ENCODE data around the gene E2F6. TPM values are rescaled to one million over a fixed set of nuclear protein-coding genes. Genes with fewer than 3 reads are reported as not detected.
A peak's percentile ranks its signal among the peaks of the same experiment; 100 is the strongest.

The E2F6 gene
- total RNA-seq, 1 donor from 2014 or later: 12.2 TPM

DNA sequence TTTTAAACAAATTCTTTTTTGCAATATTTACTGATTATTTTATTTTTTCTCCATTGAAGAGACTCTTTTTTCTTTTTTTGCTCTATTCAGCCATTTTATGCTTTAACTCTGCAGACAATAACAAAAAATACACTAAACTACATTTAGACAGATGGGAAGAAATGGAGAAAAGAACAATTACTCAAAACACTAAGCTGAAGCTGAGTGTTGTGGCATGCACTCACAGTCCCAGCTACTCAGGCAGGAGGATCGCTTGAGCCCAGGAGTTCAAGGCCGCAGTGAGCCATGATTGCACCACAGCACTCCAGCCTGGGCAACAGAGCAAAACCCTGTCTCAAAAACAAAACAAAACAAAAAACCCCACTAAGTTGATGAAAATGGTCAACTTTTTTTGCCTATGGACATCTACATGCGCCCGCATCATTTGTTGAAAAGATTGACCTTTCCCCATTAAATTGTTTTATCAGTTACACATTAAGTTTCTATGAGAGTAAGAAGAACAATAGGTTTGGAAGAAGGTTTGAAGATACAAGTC, 43.0 kb downstream of the E2F6 start:
- DNase-seq: no peak
- no peak for ATAC-seq (ENCODE audit: poor library complexity)
- intact Hi-C loops (cut with DNase I): loop anchor here (10.0 kb wide), 1 partner anchor 288 kb away; a partner anchor contains a TSS

DNA sequence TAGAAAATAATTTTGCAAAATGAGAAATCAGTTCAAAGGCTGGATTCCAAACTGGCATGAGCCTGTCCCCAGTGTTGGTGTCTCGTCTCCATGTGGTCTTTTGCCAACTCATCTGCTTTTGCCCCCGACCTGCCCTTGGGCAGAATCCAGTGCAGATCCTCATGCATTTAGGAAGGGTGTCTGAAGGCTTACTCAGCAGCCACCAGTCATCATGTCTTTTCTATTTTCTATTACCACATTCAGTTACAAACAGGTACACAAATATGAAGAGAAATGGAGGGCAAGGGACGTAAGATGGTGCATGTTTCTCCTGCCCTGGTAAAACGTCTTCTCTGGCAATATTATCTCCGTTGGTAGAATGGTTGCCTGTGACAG, 43.5 kb downstream of the E2F6 start:
- DNase-seq (no peak), ATAC-seq (ENCODE audit: poor library complexity) (no peak)
- intact Hi-C loops (cut with DNase I): loop anchor here (10.0 kb wide), 1 partner anchor 288 kb away; a partner anchor contains a TSS

DNA sequence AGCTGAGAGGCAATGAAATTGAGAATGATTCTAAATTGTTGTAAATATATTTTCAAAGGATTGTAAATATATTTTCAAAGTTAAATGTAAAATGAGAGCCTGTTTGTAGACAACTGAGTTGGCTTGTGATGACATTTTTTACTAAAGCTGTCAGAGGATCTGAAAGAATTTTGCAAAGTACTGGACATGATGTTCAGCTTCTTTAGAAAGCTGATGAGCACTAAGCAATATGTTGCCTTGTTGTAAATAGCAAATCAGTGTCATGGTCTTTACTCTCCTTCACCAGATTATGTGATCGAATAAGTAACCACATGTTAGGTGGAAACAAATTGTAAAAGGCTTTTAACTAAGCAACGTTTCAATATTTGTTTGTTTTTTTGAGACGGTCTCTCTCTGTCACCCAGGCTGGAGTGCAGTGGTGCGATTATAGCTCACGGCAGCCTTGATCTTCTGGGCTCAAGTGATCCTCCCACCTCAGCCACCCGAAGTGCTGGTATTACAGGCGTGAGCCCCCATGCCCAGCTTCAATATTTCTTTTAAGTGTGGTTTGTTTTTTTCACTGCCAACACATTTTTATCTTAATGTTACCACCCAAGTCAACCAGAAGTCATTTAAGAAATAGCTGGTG, 44.0 kb downstream of the E2F6 start:
- no peak for ATAC-seq (ENCODE audit: poor library complexity)
- DNase-seq: no peak
- intact Hi-C loops (cut with DNase I): loop anchor here (10.0 kb wide), 1 partner anchor 287 kb away; a partner anchor contains a TSS

DNA sequence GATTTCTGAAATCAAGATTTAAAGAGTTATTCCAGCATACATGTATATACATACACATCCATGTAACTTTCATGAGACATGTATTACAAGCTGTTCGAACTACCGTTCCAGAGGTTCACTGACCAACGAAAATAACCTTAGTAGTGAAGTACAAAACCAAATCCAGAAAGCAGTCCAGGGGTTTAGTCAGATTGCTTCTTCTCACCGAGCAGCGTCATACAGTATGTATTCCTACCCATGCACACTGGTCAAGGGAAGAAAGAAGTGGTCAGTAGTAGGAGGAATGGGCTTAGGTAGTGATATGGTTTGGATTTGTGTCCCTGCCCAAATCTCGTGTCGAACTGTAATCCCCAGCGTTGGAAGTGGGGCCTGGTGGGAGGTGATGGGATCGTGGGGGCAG, 45.3 kb downstream of the E2F6 start:
- DNase-seq (no peak), ATAC-seq (ENCODE audit: poor library complexity) (peak; percentile 35)
- intact Hi-C loops (cut with DNase I): loop anchor here (10.0 kb wide), 1 partner anchor 286 kb away; a partner anchor contains a TSS

DNA sequence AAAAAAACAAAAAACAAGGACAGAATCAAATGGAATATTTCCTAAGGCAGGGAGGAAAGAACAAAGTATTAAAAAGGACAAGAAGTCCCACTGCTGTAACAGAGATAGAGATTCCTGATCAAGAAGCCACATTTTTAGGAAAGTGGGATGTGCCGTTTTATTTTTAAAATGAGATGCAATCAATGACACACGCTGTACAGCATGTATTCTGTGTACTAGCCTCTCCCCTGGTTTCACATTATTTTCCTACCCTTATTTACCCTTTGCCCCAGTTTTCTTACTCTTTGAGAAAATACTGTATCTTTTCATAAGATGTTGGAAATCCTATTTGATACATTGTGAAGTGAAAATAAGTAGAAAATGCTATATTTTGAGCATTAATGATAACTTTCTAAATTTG, 45.8 kb downstream of the E2F6 start:
- ATAC-seq (ENCODE audit: poor library complexity) (peak; percentile 65), DNase-seq (no peak)
- intact Hi-C loops (cut with DNase I): loop anchor here (10.0 kb wide), 1 partner anchor 285 kb away; a partner anchor contains a TSS

DNA sequence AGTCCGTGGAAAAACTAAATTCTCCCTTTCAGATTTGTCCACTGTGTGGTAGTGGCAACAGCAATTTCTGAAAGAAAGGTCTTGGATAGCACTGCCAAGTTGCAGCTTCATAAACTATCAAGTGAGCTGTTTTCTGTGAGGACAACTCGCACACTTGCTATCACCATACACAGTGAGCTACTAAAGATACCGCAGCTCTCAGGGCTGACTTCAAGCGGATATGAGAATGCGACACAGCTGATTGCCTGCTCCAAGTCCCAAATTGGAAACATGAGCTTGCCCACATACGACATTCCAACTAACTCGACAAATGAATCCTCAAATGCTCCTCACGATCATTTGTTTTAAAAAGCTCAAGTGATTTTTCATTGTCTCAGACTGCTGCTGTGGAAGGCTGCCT, 46.2 kb downstream of the E2F6 start:
- ATAC-seq (ENCODE audit: poor library complexity): peak; percentile 92
- no peak for DNase-seq
- intact Hi-C loops (cut with DNase I): loop anchor here (10.0 kb wide), 1 partner anchor 285 kb away; a partner anchor contains a TSS

DNA sequence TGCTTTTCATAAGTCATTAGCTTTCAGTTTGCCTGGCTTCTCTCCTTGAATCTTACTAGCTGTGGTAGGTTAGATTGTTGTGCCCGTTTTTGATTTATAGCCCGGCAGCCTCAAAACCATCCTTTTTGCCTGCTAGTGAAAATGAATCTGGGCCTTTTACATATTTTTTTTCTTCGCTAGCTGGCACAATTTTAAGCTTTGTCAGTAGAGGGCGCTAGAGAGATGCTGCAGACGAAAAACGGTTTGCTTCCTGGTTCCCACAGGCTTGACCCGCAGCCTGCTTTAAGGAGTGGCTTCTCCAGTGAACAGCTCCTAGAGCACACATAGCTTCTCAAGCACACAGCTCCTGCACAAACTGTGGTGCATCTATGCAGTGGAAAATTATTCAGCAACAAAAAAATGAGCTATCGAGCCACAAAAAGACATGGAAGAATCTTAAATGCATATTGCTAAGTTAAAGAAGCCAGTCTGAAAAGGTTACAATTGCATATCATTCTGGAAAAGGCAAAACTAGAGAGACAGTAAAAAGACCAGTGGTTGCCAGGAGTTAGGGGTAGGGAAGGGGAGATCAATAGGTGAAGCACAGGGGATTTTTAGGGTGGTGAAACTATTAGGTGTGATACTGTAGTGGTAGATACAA, 47.9 kb downstream of the E2F6 start:
- intact Hi-C loops (cut with DNase I): no loop called here
- ATAC-seq (ENCODE audit: poor library complexity): no peak
- DNase-seq: no peak

DNA sequence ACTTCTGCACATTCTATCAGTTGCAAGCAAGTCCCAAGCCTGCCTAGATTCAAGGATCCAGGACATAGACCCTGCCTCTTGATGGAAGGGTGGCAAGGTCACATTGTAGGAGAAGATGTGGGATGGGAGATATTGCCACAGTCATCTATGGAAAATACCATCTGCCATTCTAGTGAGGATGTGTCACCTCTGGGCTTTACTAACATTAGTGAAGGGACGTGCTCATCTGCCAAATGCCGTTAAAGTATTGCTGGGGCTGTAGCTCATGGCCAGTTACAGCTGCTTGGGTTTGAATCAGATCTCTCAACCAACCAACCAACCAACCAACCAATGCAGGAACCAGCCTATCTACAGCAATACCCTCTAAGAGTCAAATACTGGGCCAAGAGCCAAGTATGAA, 49.0 kb downstream of the E2F6 start:
- ATAC-seq (ENCODE audit: poor library complexity) (no peak), DNase-seq (no peak)
- intact Hi-C loops (cut with DNase I): no loop called here

DNA sequence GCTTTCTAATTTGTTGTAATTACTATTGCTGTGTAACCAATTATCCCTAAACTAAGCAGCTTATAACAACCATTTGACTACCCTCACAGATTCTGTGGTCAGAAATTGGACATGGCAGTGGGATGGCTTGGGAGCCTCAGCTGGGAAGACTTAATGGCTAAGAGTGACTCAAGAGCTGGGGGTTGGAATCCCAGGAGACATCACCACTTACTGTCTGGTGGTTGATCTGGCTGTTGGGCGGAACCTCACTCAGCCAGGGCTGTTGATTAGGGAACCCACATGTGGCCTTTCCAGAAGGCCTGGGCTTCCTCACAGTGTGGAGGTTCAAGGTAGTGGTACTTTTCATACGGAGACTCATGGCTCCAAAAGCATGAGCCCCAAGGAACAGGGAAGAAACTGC, 49.8 kb downstream of the E2F6 start:
- intact Hi-C loops (cut with DNase I): no loop called here
- ATAC-seq (ENCODE audit: poor library complexity): no peak
- DNase-seq: no peak

DNA sequence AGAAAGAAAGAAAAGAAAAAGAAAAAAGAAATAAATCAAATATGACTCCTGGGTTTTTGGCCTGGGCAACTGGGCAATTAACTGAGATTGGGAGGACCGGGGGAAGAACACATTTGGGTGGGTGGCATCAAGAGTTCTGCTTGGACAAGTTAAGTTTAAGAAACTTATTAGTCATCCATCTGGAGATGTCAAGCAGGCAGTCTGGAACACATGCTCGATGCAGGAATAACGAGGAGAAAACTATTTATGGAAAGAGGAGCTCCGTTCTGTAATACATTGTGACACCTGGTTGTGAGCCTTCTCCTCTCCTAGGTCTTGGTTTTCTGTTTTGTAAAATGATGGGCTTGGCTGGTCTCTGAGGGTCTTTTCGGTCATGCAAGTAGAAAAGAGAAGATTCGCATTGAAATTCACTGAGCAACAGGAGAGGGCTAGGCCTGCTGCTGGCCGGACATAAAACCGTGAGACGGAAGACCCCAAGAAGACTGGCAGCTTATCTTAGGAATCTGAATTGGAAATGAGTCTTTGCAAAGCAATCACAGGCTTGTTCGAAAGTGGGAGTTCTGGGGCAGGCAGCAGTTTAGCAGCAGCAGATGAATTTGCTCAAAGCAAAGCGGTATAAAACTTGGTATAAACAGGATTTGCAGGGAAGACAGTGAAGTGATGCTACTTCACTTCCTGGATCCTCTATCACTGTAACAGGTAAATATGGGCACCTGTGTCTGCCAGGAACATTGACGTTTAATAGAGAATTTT, 51.4 kb downstream of the E2F6 start:
- intact Hi-C loops (cut with DNase I): no loop called here
- no peak for ATAC-seq (ENCODE audit: poor library complexity)
- no peak for DNase-seq

DNA sequence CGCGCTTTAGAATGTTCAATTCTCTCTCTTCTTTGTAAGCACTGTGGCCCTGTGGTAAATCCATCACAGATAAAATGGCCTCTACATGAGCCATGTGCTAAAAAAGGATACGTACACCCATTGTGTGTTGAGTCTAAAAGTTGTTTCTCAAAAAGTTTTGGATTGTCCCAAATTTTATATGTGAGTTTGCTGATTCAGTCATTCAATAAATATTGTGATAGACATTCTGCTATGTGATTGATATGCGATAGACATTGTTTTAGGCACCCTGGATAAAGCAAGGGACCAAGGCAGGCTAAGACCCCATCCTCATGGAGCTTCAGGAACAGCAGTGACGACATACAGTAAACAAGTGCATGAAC, 53.5 kb downstream of the E2F6 start:
- DNase-seq: no peak
- no peak for ATAC-seq (ENCODE audit: poor library complexity)
- intact Hi-C loops (cut with DNase I): loop anchor here (2.0 kb wide), 1 partner anchor 178 kb away; no protein-coding TSS in a partner anchor

DNA sequence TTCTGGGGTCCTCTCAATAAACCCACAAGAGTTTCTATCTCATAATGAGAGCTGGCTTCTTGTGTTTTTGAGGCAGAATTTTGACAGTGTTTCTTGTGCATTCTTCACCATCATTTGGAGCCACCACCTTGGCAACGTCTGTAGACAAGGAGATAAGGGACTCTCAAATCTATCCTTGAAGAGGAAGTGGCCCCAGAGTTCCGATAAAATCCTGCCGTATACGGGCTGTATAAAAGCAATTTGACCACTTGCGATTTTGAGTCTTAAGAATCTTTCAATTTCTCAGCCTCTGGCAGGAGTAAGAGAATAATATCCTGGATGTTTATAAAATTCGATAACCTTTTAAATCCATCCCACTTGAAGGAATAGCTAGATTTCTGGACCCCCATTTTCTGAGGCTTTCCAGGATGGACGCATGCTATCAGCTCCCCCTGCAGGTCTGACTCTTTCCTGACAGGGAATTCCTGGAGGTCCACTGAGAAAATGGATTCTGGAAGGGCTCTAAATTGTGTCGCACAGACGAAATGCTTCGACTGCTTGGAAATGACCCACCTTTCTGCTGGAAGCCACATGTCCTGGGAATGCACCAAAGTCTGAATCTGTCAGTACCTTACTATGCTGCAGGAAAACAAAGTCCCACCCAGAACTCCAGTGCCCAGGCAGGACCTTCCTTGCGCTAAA, 54.1 kb downstream of the E2F6 start:
- DNase-seq: no peak
- intact Hi-C loops (cut with DNase I): loop anchor here (2.0 kb wide), 1 partner anchor 177 kb away; no protein-coding TSS in a partner anchor
- peak; percentile 89 for ATAC-seq (ENCODE audit: poor library complexity)

DNA sequence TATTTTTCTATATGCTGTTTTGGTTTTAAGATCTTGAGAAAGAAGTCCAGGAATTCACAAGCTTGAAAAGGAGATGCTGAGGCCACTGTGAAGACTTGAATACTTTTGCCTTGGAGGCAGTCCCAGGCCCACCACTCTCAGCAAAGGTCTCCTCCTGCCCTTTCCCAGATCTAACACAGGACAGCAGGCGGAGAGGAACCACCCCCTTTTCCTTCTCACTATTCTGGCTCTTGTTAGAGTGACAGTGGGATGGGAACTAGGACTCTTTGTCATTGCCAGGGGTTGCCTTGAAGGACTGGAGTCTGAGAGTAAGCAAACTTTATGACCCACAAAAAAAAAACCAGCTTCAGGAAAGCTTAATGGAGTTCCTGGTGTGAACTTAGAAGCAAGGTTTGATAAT, 54.7 kb downstream of the E2F6 start:
- no peak for ATAC-seq (ENCODE audit: poor library complexity)
- intact Hi-C loops (cut with DNase I): no loop called here
- DNase-seq: no peak

DNA sequence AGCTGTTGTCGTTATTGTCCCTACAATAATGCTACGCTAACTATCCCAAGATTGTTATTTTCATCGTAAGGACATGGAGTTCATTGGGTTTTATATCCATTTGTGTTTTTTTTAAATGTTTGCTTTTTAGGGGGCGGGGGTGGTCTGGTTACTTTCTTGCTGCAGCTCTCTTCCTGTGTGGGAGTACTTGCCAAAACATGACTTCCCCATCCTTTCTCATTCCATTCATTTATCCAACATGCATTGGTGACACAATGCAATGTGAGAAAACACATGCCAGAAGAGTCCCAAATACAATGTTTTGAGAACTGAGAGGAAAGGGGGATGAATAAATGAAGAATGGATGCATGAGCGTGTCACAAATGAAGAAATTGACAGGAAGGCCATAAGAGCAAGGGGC, 55.9 kb downstream of the E2F6 start:
- intact Hi-C loops (cut with DNase I): no loop called here
- no peak for ATAC-seq (ENCODE audit: poor library complexity)
- DNase-seq: no peak

DNA sequence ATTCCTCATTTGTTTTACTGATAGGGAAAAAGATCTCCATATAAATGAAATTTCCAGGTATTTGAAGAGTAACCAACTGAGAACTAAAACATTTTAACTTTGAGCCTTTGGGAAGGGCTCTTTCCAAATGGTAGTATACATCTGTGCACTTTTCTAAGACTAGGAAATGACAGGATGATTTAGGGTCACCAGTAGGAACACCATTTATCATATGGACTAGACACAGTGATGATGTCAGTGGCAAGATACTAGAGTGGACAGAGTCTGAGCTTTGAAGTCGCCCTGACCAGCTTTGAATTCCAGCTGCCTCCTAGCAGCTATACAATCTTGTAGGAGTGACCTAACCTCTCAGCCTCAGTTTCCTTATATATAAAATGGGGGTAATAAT, 56.4 kb downstream of the E2F6 start:
- DNase-seq (no peak), ATAC-seq (ENCODE audit: poor library complexity) (no peak)
- intact Hi-C loops (cut with DNase I): no loop called here

DNA sequence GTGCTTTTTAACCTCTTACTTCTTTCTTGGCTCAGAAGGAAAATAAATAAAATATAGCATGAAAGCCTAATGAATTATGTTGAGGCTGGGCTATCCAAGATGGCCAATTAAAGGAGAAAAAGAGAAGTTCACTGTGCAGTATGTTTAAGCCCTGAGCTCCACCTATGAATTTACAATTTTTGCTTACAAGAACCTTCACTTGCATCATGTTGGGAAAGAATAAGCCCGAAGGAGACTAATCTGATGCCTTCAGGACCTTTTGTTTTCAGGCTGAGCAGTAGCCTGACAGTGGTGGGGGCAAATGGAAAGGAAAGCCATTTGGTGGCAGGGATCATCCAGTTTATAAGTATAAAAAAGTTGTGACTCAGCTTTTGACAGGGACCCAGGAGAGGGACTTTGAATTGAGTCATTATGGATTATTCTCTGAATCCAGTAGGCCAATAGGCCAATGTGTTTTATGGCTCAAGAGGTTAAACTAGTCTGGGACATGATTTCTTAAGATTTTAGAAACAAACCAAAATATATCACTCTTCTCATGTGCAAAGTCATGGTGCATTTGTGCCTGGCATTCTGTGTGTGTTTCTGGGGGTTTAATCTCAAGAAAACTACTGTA, 56.9 kb downstream of the E2F6 start:
- intact Hi-C loops (cut with DNase I): no loop called here
- ATAC-seq (ENCODE audit: poor library complexity) (no peak), DNase-seq (no peak)

DNA sequence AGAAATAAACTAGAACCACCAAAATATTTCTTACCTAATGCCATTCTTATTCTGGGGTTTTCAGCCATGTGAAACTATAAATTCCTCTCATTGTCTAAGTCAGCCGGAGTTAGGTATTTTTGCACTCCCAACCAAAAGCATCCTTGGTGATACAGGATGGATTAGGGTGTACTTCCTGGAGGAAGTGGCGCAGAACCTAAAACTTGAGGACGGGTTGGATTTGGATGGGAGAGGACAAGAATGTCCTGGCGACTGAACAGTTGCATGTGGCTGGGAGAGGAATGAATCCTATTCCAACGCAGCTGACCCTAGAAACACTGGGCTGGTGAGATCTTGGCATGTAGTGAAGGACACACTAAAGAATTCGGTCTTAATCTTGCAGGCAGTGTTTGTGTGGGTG, 58.5 kb downstream of the E2F6 start:
- DNase-seq: no peak
- ATAC-seq (ENCODE audit: poor library complexity): no peak
- intact Hi-C loops (cut with DNase I): no loop called here

DNA sequence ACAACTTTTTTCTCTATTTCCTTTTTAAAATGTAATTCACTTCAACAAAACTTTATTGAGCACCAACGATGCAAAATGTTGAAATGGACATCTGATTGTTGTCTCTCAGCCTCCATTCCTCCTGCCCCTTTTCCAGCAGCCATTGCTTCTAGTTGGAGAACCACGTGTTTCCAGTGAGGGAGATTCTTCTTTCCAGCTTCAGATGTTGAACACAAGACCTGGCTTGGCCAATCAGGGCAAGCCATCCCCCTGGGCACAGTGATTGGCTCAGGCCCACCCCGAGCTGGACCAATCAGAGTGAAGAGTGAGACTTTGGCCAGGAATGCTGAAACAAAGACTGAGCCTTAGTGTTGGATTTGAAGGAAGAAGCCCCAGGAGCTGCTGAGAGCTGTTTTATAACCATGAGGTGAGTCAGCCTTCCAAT, 59.0 kb downstream of the E2F6 start:
- no peak for DNase-seq

More for the DNA sequence above, 59.0 kb downstream of the E2F6 start:
- intact Hi-C loops (cut with DNase I): no loop called here
- no peak for ATAC-seq (ENCODE audit: poor library complexity)

Data from Right ventricle myocardium superior (tissue), 1 donor.